Right atrium auricular region (tissue), 2 donors: ENCODE data around the gene JADE3. TPM values are rescaled to one million over a fixed set of nuclear protein-coding genes. Genes with fewer than 3 reads are reported as not detected.

Experiments
- DNase-seq: peaks from one replicate; pipeline ENCODE4 v3.0.0-alpha.2; 2019; ENCODE audit warnings: low spot score
- H3K27ac ChIP-seq, 2 donors: fragments of 200-600 bp; sonication (generic); 1 replicate in 1 of 2; 2 replicates in 1 of 2; pipeline ENCODE4 v1.5.1; 2016 to 2019
- H3K27me3 ChIP-seq, 2 donors: fragments of 200-600 bp; sonication (generic); one replicate each; pipeline versions ENCODE4 v1.5.1 to v1.6.0; 2017 to 2019
- H3K36me3 ChIP-seq: fragments of 200-600 bp; sonication (generic); one replicate; pipeline ENCODE4 v1.5.1; 2016
- H3K4me1 ChIP-seq, 2 donors: fragments of 200-600 bp; sonication (generic); one replicate each; pipeline versions ENCODE4 v1.5.1 to v1.6.0; 2017 to 2019
- H3K4me3 ChIP-seq, 2 donors: fragments of 200-600 bp; sonication (generic); 1 replicate in 1 of 2; 2 replicates in 1 of 2; pipeline ENCODE4 v1.5.1; 2017 to 2019; ENCODE audit warnings: mild to moderate bottlenecking in 1 of 2, moderate library complexity in 1 of 2
- H3K9me3 ChIP-seq, 2 donors: fragments of 200-600 bp; sonication (generic); one replicate each; pipeline ENCODE4 v1.5.1; 2019
- total RNA-seq, 2 donors: library from RNA; depleted of rRNA; stranded (reverse); fragments of >200 nt; gene quantifications; one replicate each; pipeline ENCODE4 v1.1.0, GENCODE V29; 2016
- TF ChIP-seq, protein P1 (sequence below), 2 donors: fragments of 200-600 bp; sonication (generic); IDR thresholded peaks; one replicate each; pipeline ENCODE4 v1.5.1; 2019; ENCODE audit warnings: antibody characterized with exemption in 2 of 2

Gene JADE3
- total RNA-seq, 2 donors from 2014 or later: 3.8 to 3.9 TPM

DNA sequence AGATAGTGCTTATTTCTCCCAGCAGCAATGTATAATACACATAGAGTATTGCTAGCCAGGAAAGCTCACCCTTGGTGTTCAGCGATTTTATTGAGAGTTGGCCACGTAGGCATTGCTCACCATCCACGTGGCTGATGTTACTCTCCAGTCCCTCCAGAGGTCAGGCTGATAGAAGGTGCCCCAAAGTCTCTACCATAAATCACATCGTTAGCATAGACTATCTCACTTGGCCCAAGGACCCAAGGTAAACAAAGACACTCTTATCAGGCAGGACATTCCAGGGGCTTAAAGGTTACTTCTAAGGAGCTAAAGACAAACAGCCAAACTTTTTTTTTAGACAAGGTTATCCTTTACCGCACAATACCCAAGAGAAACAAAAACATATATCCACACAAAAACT is 135.8 kb downstream of the JADE3 start:
- Histone ChIP-seq H3K9me3 (peaks cover 0 to 9% of the 10 kb centered on the region in 2 donors), H3K4me3 (no peak overlapping the region), H3K36me3 (no peaks in the 10 kb centered on the region), H3K27me3 (no peaks in the 10 kb centered on the region), H3K27ac (no peak overlapping the region), H3K4me1 (no peaks in the 10 kb centered on the region)
- TF ChIP-seq, protein P1, sequence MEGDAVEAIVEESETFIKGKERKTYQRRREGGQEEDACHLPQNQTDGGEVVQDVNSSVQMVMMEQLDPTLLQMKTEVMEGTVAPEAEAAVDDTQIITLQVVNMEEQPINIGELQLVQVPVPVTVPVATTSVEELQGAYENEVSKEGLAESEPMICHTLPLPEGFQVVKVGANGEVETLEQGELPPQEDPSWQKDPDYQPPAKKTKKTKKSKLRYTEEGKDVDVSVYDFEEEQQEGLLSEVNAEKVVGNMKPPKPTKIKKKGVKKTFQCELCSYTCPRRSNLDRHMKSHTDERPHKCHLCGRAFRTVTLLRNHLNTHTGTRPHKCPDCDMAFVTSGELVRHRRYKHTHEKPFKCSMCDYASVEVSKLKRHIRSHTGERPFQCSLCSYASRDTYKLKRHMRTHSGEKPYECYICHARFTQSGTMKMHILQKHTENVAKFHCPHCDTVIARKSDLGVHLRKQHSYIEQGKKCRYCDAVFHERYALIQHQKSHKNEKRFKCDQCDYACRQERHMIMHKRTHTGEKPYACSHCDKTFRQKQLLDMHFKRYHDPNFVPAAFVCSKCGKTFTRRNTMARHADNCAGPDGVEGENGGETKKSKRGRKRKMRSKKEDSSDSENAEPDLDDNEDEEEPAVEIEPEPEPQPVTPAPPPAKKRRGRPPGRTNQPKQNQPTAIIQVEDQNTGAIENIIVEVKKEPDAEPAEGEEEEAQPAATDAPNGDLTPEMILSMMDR (IDR thresholded peaks at IDR 0.05): no peak
- DNase-seq: no peak

GRCh38 chrX:47059142-47059874 is 147.1 kb downstream of the JADE3 start:
- Histone ChIP-seq H3K4me1 (no peaks in the 10 kb centered on the region), H3K27ac (no peak overlapping the region), H3K9me3 (no peaks in the 10 kb centered on the region), H3K4me3 (no peak overlapping the region), H3K27me3 (no peaks in the 10 kb centered on the region), H3K36me3 (peaks cover 6% of the 10 kb centered on the region)
- TF ChIP-seq, protein P1 (IDR thresholded peaks at IDR 0.05): no peak
- DNase-seq: no peak

GRCh38 chrX:47060708-47061107 is 148.5 kb downstream of the JADE3 start:
- DNase-seq: no peak
- Histone ChIP-seq H3K36me3 (no peaks in the 10 kb centered on the region), H3K4me1 (no peaks in the 10 kb centered on the region), H3K27ac (no peak overlapping the region), H3K9me3 (no peaks in the 10 kb centered on the region), H3K4me3 (no peak overlapping the region), H3K27me3 (no peaks in the 10 kb centered on the region)
- TF ChIP-seq, protein P1 (IDR thresholded peaks at IDR 0.05): no peak

DNA sequence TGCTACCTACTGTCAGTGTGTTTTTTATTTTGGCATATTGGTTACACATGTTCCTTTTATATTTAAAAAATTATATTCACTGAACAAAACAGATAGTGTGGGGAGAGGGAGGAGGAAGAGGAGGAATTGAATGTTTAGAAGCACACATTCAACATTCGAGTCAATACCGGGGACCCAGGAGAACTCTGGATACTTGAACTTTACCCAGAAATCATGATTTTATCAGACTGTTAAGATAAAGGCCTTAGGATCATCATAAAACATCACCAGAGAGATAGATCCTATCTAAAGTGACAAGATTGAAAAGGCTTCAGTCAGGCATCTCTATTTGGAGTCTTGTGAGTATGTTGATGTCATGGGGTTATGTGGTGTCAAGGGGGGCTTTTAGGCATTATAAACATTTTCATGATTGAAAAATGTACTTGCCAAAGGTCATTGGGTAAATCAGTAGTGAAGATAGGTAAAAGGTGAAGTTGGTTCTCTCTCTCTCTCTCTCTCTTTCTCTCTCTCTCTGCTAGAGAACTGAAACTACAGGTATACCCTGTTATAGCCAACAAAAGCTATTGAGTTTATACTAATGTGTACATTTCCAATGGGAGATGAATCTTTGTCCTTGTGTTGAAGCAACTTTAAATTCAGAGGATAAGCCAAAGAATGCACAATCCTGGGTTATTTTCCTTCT is 149.2 kb downstream of the JADE3 start:
- TF ChIP-seq, protein P1 (IDR thresholded peaks at IDR 0.05): no peak
- no peak overlapping the region for H3K4me3 ChIP-seq
- no peak overlapping the region for H3K27ac ChIP-seq
- DNase-seq: no peak
- H3K9me3 ChIP-seq: no peaks in the 10 kb centered on the region
- no peaks in the 10 kb centered on the region for H3K4me1 ChIP-seq
- H3K36me3 ChIP-seq: no peaks in the 10 kb centered on the region
- no peaks in the 10 kb centered on the region for H3K27me3 ChIP-seq

DNA sequence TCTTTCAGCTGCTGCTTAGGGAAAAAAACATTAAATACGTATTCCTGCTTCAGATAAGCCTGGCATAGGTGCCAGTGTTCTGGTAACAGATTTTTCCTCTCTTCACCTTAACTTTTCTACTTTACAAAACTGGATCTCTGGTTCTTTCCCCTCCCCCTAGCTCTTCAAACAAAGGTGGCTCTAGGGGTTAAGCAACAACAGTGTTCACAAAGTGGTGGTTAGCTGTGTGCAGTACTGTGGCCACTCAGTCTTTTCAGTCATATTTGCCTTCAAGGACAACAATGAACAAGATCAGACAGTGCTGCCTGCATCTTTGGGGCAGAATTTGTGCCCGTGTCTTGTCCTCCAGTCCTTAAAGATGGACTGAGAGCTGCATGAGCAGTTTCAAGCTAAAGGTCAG is 151.0 kb downstream of the JADE3 start:
- H3K4me1 ChIP-seq: no peaks in the 10 kb centered on the region
- DNase-seq: no peak
- no peaks in the 10 kb centered on the region for H3K36me3 ChIP-seq
- no peak overlapping the region for H3K4me3 ChIP-seq
- H3K27me3 ChIP-seq: no peaks in the 10 kb centered on the region
- no peak overlapping the region for H3K27ac ChIP-seq
- no peaks in the 10 kb centered on the region for H3K9me3 ChIP-seq
- TF ChIP-seq, protein P1 (IDR thresholded peaks at IDR 0.05): no peak
